Smooth muscle cell (in vitro differentiated cells): Measurements from ENCODE around the gene LEO1. TPM values are rescaled to one million over a fixed set of nuclear protein-coding genes. Genes with fewer than 3 reads are reported as not detected.

Source experiments
- DNase-seq: peaks from one replicate; lab custom pipeline; 2025; ENCODE audit not compliant: unreplicated experiment; lab: John Stamatoyannopoulos, UW
- H2AFZ ChIP-seq: fragments of 200-600 bp; sonication (generic); 2 replicates; pipeline ENCODE4 v1.6.0; 2016; ENCODE audit warnings: antibody characterized with exemption, low read depth, mild to moderate bottlenecking
- H3F3A ChIP-seq: fragments of 200-600 bp; sonication (generic); 2 replicates; pipeline ENCODE4 v1.6.0; 2017; ENCODE audit warnings: antibody characterized with exemption, low read depth
- H3K27ac ChIP-seq: fragments of 200-600 bp; sonication (generic); 2 replicates; pipeline ENCODE4 v1.5.1; 2016; ENCODE audit warnings: low read depth, mild to moderate bottlenecking
- H3K27me3 ChIP-seq: fragments of 200-600 bp; sonication (generic); 2 replicates; pipeline ENCODE4 v1.6.1; 2016; ENCODE audit warnings: low read depth, mild to moderate bottlenecking
- H3K36me3 ChIP-seq: fragments of 200-600 bp; sonication (generic); 2 replicates; pipeline ENCODE4 v1.5.1; 2016; ENCODE audit warnings: low read depth
- H3K4me1 ChIP-seq: fragments of 200-600 bp; sonication (generic); 2 replicates; pipeline ENCODE4 v1.5.1; 2016; ENCODE audit warnings: low read depth
- H3K4me2 ChIP-seq: fragments of 200-600 bp; sonication (generic); 2 replicates; pipeline ENCODE4 v1.6.0; 2016; ENCODE audit warnings: mild to moderate bottlenecking
- H3K4me3 ChIP-seq: fragments of 200-600 bp; sonication (generic); 2 replicates; pipeline ENCODE4 v1.5.1; 2016; ENCODE audit warnings: mild to moderate bottlenecking
- H3K79me2 ChIP-seq: fragments of 200-600 bp; sonication (generic); 2 replicates; pipeline ENCODE4 v1.6.0; 2016; ENCODE audit warnings: low read depth, mild to moderate bottlenecking
- H3K9ac ChIP-seq: fragments of 200-600 bp; sonication (generic); 2 replicates; pipeline ENCODE4 v1.6.0; 2016; ENCODE audit warnings: low read depth
- H3K9me3 ChIP-seq: fragments of 200-600 bp; sonication (generic); replicated peaks from 2 replicates; pipeline ENCODE4 v1.5.1; 2016; ENCODE audit warnings: low read depth
- H4K20me1 ChIP-seq: fragments of 200-600 bp; sonication (generic); 2 replicates; pipeline ENCODE4 v1.6.0; 2016; ENCODE audit warnings: low read depth
- WGBS: methylation state at CpG from one replicate; pipeline ENCODE4 v1.1.7; 2016; ENCODE audit warnings: low lambda C conversion rate; 5-methylcytosine and 5-hydroxymethylcytosine counted together
- polyA plus RNA-seq: library from polyadenylated mRNA; unstranded; fragments of >200 nt; fragmentation: Nextera tagmentation; extraction: Ambion mirVana; gene quantifications from 2 replicates; pipeline ENCODE4 v1.2.1, GENCODE V29; 2016
- total RNA-seq: library from RNA; depleted of rRNA; stranded (reverse); fragments of >200 nt; gene quantifications from 2 replicates; pipeline ENCODE4 v1.2.3, GENCODE V29; 2014
- TF ChIP-seq, protein P1 (sequence below): fragments of 200-600 bp; sonication (generic); IDR thresholded peaks from 2 replicates; pipeline ENCODE4 v1.5.1; 2017; ENCODE audit warnings: borderline replicate concordance, mild to moderate bottlenecking, antibody characterized with exemption; ENCODE audit not compliant: insufficient read depth, poor library complexity, severe bottlenecking

LEO1 gene
- total and polyA plus RNA-seq, 2 experiments from 2014 or later, result 20.5 to 26.6 TPM

- Histone ChIP-seq H3K4me2 (no peak overlapping the region), H3K79me2 (no peaks in the 10 kb centered on the region), H3K9me3 (no peaks in the 10 kb centered on the region), H3K4me1 (no peaks in the 10 kb centered on the region), H3K36me3 (no peaks in the 10 kb centered on the region), H3K4me3 (no peak overlapping the region), H3K27ac (no peak overlapping the region), H3K27me3 (no peaks in the 10 kb centered on the region), H3K9ac (no peak overlapping the region), H4K20me1 (no peaks in the 10 kb centered on the region), H2AFZ (no peak overlapping the region), H3F3A (no peaks in the 10 kb centered on the region)
- TF ChIP-seq, protein P1, sequence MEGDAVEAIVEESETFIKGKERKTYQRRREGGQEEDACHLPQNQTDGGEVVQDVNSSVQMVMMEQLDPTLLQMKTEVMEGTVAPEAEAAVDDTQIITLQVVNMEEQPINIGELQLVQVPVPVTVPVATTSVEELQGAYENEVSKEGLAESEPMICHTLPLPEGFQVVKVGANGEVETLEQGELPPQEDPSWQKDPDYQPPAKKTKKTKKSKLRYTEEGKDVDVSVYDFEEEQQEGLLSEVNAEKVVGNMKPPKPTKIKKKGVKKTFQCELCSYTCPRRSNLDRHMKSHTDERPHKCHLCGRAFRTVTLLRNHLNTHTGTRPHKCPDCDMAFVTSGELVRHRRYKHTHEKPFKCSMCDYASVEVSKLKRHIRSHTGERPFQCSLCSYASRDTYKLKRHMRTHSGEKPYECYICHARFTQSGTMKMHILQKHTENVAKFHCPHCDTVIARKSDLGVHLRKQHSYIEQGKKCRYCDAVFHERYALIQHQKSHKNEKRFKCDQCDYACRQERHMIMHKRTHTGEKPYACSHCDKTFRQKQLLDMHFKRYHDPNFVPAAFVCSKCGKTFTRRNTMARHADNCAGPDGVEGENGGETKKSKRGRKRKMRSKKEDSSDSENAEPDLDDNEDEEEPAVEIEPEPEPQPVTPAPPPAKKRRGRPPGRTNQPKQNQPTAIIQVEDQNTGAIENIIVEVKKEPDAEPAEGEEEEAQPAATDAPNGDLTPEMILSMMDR, result no peak
- WGBS, result 96% methylated on average over 1 of the region's 1 CpG
- no peak for DNase-seq
Observed at GRCh38 chr15:51932161-51932560, 39.4 kb downstream of the LEO1 start.

- Histone ChIP-seq H3K9me3 (no peaks in the 10 kb centered on the region), H3K4me3 (no peak overlapping the region), H3F3A (no peaks in the 10 kb centered on the region), H2AFZ (no peak overlapping the region), H3K4me2 (no peak overlapping the region), H3K79me2 (no peaks in the 10 kb centered on the region), H3K27ac (peak overlapping the region; percentile 22), H3K9ac (no peak overlapping the region), H3K27me3 (no peaks in the 10 kb centered on the region), H3K4me1 (no peaks in the 10 kb centered on the region), H4K20me1 (no peaks in the 10 kb centered on the region), H3K36me3 (no peaks in the 10 kb centered on the region)
- no peak for DNase-seq
- TF ChIP-seq, protein P1, result no peak
- WGBS, result 82% methylated on average over 4 of the region's 4 CpGs
Observed at GRCh38 chr15:51931638-51932037, 39.9 kb downstream of the LEO1 start.

DNA sequence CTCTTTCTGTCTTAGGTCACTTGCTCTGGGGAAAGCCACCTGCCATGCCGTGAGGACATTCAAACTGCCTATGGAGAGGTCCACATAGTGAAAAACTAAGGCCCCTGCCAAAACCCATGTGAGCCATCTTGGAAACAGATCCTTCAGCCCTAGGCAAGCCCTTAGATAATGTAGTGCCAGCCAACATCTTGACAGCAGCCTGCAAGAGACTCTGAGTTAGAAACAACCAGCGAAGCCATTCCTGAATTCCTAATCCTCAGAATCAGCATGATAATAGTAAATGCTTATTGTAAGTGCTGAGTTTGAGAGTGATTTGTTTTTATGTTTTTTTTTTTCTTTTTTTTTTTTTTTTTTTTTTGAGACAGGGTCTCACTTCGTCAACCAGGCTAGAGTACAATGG is 40.6 kb downstream of the LEO1 start:
- Histone ChIP-seq H4K20me1 (no peaks in the 10 kb centered on the region), H3K36me3 (no peaks in the 10 kb centered on the region), H3K9ac (no peak overlapping the region), H3K4me2 (no peak overlapping the region), H3K79me2 (no peaks in the 10 kb centered on the region), H2AFZ (no peak overlapping the region), H3F3A (no peaks in the 10 kb centered on the region), H3K27me3 (no peaks in the 10 kb centered on the region), H3K27ac (no peak overlapping the region), H3K4me1 (no peaks in the 10 kb centered on the region), H3K4me3 (no peak overlapping the region), H3K9me3 (no peaks in the 10 kb centered on the region)
- WGBS, result 89% methylated on average over 2 of the region's 3 CpGs
- DNase-seq, result no peak
- TF ChIP-seq, protein P1, result no peak

DNA sequence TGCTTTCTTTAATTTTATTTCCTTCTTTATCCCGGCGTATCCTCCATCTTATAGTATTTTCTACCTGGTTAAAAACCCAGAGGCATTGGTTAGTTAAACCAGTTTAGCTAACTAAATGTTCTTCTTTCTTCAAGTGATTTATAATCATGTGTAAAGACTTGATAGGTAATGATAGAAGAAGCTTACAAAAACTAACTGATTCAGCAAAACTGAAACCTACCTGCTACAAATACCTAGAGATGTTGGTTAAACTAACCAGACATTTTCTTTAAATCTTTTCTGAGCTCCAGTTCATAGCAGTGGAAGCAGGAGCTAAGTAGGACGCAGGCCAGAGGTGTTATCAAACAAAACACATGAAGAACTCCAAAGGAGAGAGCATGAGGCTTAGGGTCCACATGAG is 44.8 kb downstream of the LEO1 start:
- 95% methylated on average over 3 of the region's 3 CpGs for WGBS
- Histone ChIP-seq H3K27me3 (no peaks in the 10 kb centered on the region), H3F3A (no peaks in the 10 kb centered on the region)

More for the DNA sequence above, 44.8 kb downstream of the LEO1 start:
- TF ChIP-seq, protein P1, result no peak
- Histone ChIP-seq H3K79me2 (no peaks in the 10 kb centered on the region), H2AFZ (no peak overlapping the region), H3K9me3 (no peaks in the 10 kb centered on the region), H3K4me3 (no peak overlapping the region), H4K20me1 (no peaks in the 10 kb centered on the region), H3K9ac (no peak overlapping the region), H3K36me3 (no peaks in the 10 kb centered on the region), H3K4me1 (no peaks in the 10 kb centered on the region), H3K27ac (no peak overlapping the region), H3K4me2 (no peak overlapping the region)
- no peak for DNase-seq
